HepG2 (cell line): ENCODE measurements around the gene RETREG2. TPM values are rescaled to one million over a fixed set of nuclear protein-coding genes. Genes with fewer than 3 reads are reported as not detected.

Source experiments
- ATF5 ChIP-seq: sonication (generic); formaldehyde crosslinking; IDR thresholded peaks from 2 replicates; pipeline ENCODE4 v1.4.0; 2020; ENCODE audit warnings: mild to moderate bottlenecking, low read depth, missing genetic modification reagents
- DNMT1 ChIP-seq: sonication (generic); formaldehyde crosslinking; IDR thresholded peaks from 2 replicates; pipeline ENCODE4 v1.5.1; 2020; ENCODE audit warnings: mild to moderate bottlenecking, missing genetic modification reagents
- FOXA1 ChIP-seq, 2 experiments: fragments of 450-650 bp in 1 of 2; sonication (generic) in 1 of 2; formaldehyde crosslinking in 1 of 2; IDR thresholded peaks; 2 replicates each; pipeline versions ENCODE4 v1.4.0 to v1.6.1; 2016 to 2020; ENCODE audit warnings: missing genetic modification reagents in 1 of 2
- GLMP ChIP-seq: sonication (generic); formaldehyde crosslinking; IDR thresholded peaks from 2 replicates; pipeline ENCODE4 v1.9.0; 2021; ENCODE audit warnings: missing genetic modification reagents, mild to moderate bottlenecking, borderline replicate concordance
- HIVEP1 ChIP-seq: sonication (generic); formaldehyde crosslinking; IDR thresholded peaks from 2 replicates; pipeline ENCODE4 v1.4.0; 2020; ENCODE audit warnings: mild to moderate bottlenecking, missing genetic modification reagents
- HNF4A ChIP-seq: sonication (generic); formaldehyde crosslinking; IDR thresholded peaks from 2 replicates; pipeline ENCODE4 v1.4.0; 2020; ENCODE audit warnings: missing genetic modification reagents
- KDM4B ChIP-seq: sonication (generic); formaldehyde crosslinking; IDR thresholded peaks from 2 replicates; pipeline ENCODE4 v1.4.0; 2020; ENCODE audit warnings: missing genetic modification reagents
- MNT ChIP-seq: fragments of 450-650 bp; IDR thresholded peaks from 2 replicates; pipeline ENCODE4 v1.6.1; 2016
- MTA1 ChIP-seq: sonication (generic); formaldehyde crosslinking; IDR thresholded peaks from 2 replicates; pipeline ENCODE4 v1.4.0; 2020; ENCODE audit warnings: missing genetic modification reagents, mild to moderate bottlenecking, borderline replicate concordance
- NBN ChIP-seq: fragments of 450-650 bp; conservative IDR thresholded peaks from 2 replicates; pipeline ENCODE4 v1.6.1; 2017
- NCOA2 ChIP-seq: sonication (generic); formaldehyde crosslinking; IDR thresholded peaks from 2 replicates; pipeline ENCODE4 v1.8.0; 2022; ENCODE audit warnings: inconsistent platforms
- PBX3 ChIP-seq: sonication (generic); formaldehyde crosslinking; IDR thresholded peaks from 2 replicates; pipeline ENCODE4 v1.8.1; 2023; ENCODE audit warnings: missing genetic modification reagents, inconsistent platforms, borderline replicate concordance
- PHF20 ChIP-seq: sonication (generic); formaldehyde crosslinking; IDR thresholded peaks from 2 replicates; pipeline ENCODE4 v1.5.0; 2020; ENCODE audit warnings: mild to moderate bottlenecking, missing genetic modification reagents
- RFX5 ChIP-seq: IDR thresholded peaks from 2 replicates; pipeline ENCODE4 v1.6.1; 2011; ENCODE audit warnings: low read depth, low read length, improper control_type of control experiment
- RFXAP ChIP-seq: sonication (generic); formaldehyde crosslinking; IDR thresholded peaks from 2 replicates; pipeline ENCODE4 v1.4.0; 2020; ENCODE audit warnings: missing genetic modification reagents, borderline replicate concordance
- SMAD9 ChIP-seq: sonication (generic); formaldehyde crosslinking; IDR thresholded peaks from 2 replicates; pipeline ENCODE4 v1.5.1; 2020; ENCODE audit warnings: mild to moderate bottlenecking, missing genetic modification reagents
- TAF1 ChIP-seq: sonication (generic); formaldehyde crosslinking; IDR thresholded peaks from 2 replicates; pipeline ENCODE4 v1.4.0; 2020; ENCODE audit warnings: missing genetic modification reagents
- ZNF101 ChIP-seq: sonication (generic); formaldehyde crosslinking; IDR thresholded peaks from 2 replicates; pipeline ENCODE4 v1.4.0; 2020; ENCODE audit warnings: mild to moderate bottlenecking, low read depth, missing genetic modification reagents, borderline replicate concordance
- ZNF3 ChIP-seq: IDR thresholded peaks from 2 replicates; pipeline ENCODE4 v1.7.0; 2017; ENCODE audit warnings: inconsistent platforms
- ZNF383 ChIP-seq: sonication (generic); formaldehyde crosslinking; IDR thresholded peaks from 2 replicates; pipeline ENCODE4 v1.4.0; 2020; ENCODE audit warnings: missing genetic modification reagents, mild to moderate bottlenecking, borderline replicate concordance
- ZNF547 ChIP-seq: sonication (generic); formaldehyde crosslinking; IDR thresholded peaks from 2 replicates; pipeline ENCODE4 v1.5.1; 2020; ENCODE audit warnings: mild to moderate bottlenecking, missing genetic modification reagents
- ZNF572 ChIP-seq: sonication (generic); formaldehyde crosslinking; IDR thresholded peaks from 2 replicates; pipeline ENCODE4 v1.5.1; 2020; ENCODE audit warnings: mild to moderate bottlenecking, missing genetic modification reagents
- ZNF597 ChIP-seq: sonication (generic); formaldehyde crosslinking; IDR thresholded peaks from 2 replicates; pipeline ENCODE4 v1.5.0; 2020; ENCODE audit warnings: missing genetic modification reagents
- ZNF703 ChIP-seq: sonication (generic); formaldehyde crosslinking; IDR thresholded peaks from 2 replicates; pipeline ENCODE4 v1.5.1; 2020; ENCODE audit warnings: missing genetic modification reagents, mild to moderate bottlenecking, moderate library complexity, borderline replicate concordance
- ZNF737 ChIP-seq: sonication (generic); formaldehyde crosslinking; IDR thresholded peaks from 2 replicates; pipeline ENCODE4 v1.5.0; 2020; ENCODE audit warnings: missing genetic modification reagents, mild to moderate bottlenecking, borderline replicate concordance
- polyA plus RNA-seq, 8 experiments: library from polyadenylated mRNA; depleted of rRNA in 3 of 8; stranded (reverse) in 7 of 8; unstranded in 1 of 8; fragments of >200 nt; fragmentation: Illumina TruSeq in 4 of 8; extraction: Trizol in 4 of 8; gene quantifications; 2 replicates each; pipeline versions ENCODE4 v1.2.1 to v1.2.3, GENCODE V29; 2011 to 2016; ENCODE audit warnings: low read depth in 4 of 8, missing spikeins in 1 of 8, mixed read lengths in 1 of 8; ENCODE audit not compliant: insufficient read depth in 1 of 8
- total RNA-seq, 5 experiments: library from RNA; depleted of rRNA; stranded (reverse); fragments of >200 nt; fragmentation: Illumina TruSeq; extraction: Trizol; gene quantifications; 2 replicates each; pipeline ENCODE4 v1.2.3, GENCODE V29; 2016; ENCODE audit warnings: low read depth in 1 of 5

The RETREG2 gene
- total and polyA plus RNA-seq, 2 of the 13 experiments (the other 11 are each of a cell fraction or from before 2014, with no cell fraction given): 86.0 to 134 TPM

- TF ChIP-seq MTA1 (CRISPR knock-in tag): peak; percentile 86; the same call in 1 of the 2 replicates
- peak; percentile 73 for TF ChIP-seq ZNF3 (CRISPR knock-in tag)
- TF ChIP-seq NBN: no peak
- TF ChIP-seq ZNF572: peak; percentile 93
- TF ChIP-seq ZNF101: peak; percentile 98; the same call in 1 of the 2 replicates
- TF ChIP-seq ZNF547 (CRISPR knock-in tag): peak; percentile 98
- TF ChIP-seq NCOA2 (CRISPR knock-in tag): peak; percentile 71
- TF ChIP-seq ZNF737 (CRISPR knock-in tag): peak; percentile 83; the same call in 1 of the 2 replicates
- peak; percentile 72; the same call in 1 of the 2 replicates for TF ChIP-seq KDM4B
- no peak for TF ChIP-seq SMAD9 (CRISPR knock-in tag)
- peak; percentile 87; the same call in 1 of the 2 replicates for TF ChIP-seq RFXAP
- peak; percentile 79; the same call in 1 of the 2 replicates for TF ChIP-seq ZNF703 (CRISPR knock-in tag)
- no peak for TF ChIP-seq GLMP (CRISPR knock-in tag)
- TF ChIP-seq ATF5 (CRISPR knock-in tag): peak; percentile 80; the same call in 1 of the 2 replicates
- TF ChIP-seq HIVEP1 (CRISPR knock-in tag): peak; percentile 60
- no peak for TF ChIP-seq MNT
- peak; percentile 35; the same call in 1 of the 2 replicates for TF ChIP-seq HNF4A (CRISPR knock-in tag)
- TF ChIP-seq TAF1 (CRISPR knock-in tag): peak; percentile 69
- 0 out of 2 replicates have a peak, but pooled peaks have one; percentile 43 for TF ChIP-seq ZNF383 (CRISPR knock-in tag)
- no peak for TF ChIP-seq RFX5
- no peak for TF ChIP-seq FOXA1 (IDR thresholded peaks at IDR 0.05)
- TF ChIP-seq FOXA1 (CRISPR knock-in tag; IDR thresholded peaks at IDR 0.05): peak; percentile 59
- TF ChIP-seq DNMT1 (CRISPR knock-in tag): peak; percentile 94
- TF ChIP-seq PBX3 (CRISPR knock-in tag): 0 out of 2 replicates have a peak, but pooled peaks have one; percentile 42
- TF ChIP-seq ZNF597 (CRISPR knock-in tag): no peak
- peak; percentile 81; the same call in 1 of the 2 replicates for TF ChIP-seq PHF20 (CRISPR knock-in tag)
Measured at GRCh38 chr2:219176818-219177551, 1.1 kb upstream of the RETREG2 start, which contains the start of gene CNPPD1 (continued).
